Stimulated activated CD8-positive, alpha-beta memory T cell treated with anti-CD3 and anti-CD28 coated beads, Interleukin-15, amount 100 ng/mL, for 4 hours (primary cell): ENCODE data around the gene FAM131C.
"Not testable (repeated sequence)": the region's sequence is repeated elsewhere in the genome, so short reads cannot be mapped to it uniquely, and the experiment has no call there.

Experiments used
- DNase-seq, 2 donors: peaks; one replicate each; pipeline ENCODE4 v3.0.0-alpha.2; 2020; ENCODE audit warnings: low read depth in 2 of 2

Gene FAM131C

DNA sequence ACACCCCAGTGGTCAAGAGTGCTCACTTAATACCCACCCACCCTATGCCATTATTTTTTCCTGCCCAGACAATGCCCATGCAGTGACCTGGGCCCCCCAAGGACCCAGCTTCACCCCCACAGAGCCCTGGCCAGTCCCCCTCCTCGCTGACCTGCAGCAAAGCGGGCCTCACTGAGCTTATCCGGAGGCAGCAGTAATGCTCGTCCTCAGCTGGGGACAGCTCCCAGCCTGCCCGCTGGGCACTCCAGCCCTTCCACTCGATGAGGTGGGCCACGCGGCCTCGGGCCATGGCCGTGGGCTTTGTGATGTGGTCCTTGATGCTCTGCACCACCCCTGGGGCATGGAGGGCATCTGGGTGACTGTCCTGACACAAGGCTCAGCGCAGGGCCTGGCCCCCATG, 37.0 kb downstream of the FAM131C start:
- DNase-seq, result not testable (repeated sequence)

DNA sequence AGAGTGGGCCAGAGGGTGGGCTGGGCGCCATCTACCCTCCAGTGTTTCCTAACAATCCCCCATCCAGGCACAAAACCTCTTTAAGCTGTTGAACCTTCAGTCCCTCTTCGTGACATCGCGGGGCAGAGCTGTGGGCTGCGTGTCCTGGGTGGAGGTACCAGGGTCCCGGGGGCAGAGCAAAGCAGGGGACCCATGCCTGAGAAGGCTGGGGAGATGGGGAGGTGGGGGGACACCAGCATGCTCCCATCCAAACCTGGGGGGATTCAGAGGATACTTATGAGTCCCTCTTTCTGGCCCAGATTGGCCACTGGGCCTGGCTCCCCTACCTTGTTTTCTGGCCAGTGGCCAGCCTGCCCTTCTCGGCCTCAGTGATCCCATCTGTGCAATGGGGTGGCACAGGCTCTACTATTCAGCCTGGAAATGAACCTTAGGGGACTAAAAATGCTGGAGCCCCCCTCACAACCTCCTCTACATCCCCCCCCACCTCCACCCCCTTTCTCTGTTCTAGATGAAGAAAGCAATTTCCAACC, 40.3 kb downstream of the FAM131C start:
- DNase-seq, result not testable (repeated sequence)

- no peak for DNase-seq
These were observed 40.9 kb downstream of the FAM131C start for GRCh38 chr1:16032388-16033102.

- DNase-seq, result no peak
These were observed 41.9 kb downstream of the FAM131C start for GRCh38 chr1:16031551-16031950.

GRCh38 chr1:16029288-16029687, 44.2 kb downstream of the FAM131C start:
- DNase-seq, result no peak

- DNase-seq, result not testable (repeated sequence)
These were observed 44.5 kb downstream of the FAM131C start for GRCh38 chr1:16029003-16029268.

- DNase-seq, result no peak
These were observed 45.0 kb downstream of the FAM131C start for GRCh38 chr1:16028237-16029002.

DNA sequence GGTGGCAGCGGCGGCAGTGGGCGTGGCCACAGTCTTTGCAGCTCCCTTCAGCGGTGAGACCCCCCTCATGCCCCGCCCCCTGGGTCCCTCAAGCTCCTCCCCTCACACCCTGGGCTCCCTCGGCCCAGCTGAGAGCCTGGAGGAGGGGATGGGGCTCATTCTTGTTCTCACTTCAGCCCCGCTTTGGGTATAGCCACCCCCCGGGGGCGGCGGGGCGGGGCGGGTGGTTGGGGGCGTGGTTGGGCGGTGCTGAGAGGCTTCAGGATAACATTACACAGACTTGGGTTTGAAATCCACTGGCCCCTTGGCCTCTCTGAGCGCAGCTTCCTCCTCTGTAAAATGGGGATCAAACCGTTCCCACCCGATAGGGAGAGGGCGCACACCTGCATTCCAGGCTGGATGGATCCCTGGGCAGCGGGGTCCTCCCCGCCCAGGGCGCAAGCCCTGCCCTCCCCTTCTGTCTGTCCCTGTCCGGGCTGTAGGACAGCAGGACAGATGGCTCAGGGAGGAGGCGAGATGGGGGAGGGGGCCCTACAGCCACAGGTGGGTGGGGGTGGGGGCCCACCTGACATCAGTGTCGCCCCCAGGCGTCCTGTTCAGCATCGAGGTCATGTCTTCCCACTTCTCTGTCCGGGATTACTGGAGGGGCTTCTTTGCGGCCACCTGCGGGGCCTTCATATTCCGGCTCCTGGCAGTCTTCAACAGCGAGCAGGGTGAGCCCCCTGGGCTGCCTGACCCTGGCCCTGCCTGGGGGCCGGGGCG, 46.5 kb downstream of the FAM131C start:
- no peak for DNase-seq

DNA sequence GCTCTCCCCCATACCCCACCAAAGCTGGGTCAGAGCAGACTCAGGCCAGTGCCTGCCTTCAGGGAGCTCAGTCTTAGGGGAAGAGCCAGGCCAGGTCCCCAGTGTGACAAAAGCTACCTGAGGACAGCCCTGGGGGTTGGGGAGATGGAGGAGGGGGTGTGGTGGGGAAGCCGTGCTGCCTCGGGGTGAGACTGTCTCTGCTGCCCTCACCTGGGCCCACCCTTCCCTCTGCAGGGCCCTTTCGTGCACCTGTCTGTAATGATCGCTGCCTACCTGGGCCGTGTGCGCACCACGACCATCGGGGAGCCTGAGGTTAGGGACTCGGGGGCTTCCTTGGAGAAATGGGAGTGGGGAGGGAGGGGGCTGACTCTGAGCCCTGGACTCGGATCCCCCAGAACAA, 47.1 kb downstream of the FAM131C start:
- not testable (repeated sequence) for DNase-seq

DNA sequence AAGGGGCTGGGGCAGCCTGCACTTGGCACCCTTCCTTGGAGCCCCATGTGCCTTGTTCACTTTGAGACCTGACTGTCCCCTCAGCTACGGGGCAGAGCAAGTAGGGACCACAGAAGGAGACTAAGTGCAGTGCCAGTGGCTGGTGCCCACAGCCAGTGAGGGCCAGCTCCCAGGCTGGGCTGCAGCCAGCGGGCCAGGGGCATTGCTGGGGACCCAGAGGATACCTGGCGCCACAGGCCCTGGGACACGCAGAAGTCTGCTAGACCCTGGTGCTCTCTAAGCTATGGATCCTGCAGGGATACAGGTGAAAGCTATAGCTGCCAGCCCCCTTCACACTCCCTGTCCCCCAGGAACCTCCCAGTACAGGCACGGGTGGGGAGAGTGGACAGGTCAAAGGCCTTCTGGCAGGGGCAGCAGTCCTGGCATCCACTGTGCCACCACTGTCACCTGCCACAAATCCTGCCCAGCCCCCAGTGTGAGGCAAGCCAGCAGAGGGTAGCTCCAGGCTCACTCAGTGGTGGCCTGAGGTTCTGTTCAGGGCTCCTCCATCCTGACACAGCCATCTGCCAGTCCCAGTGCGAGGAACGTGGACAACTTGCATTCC, 50.3 kb downstream of the FAM131C start:
- no peak for DNase-seq

- no peak for DNase-seq
These were observed 51.1 kb downstream of the FAM131C start for GRCh38 chr1:16022393-16022792.

DNA sequence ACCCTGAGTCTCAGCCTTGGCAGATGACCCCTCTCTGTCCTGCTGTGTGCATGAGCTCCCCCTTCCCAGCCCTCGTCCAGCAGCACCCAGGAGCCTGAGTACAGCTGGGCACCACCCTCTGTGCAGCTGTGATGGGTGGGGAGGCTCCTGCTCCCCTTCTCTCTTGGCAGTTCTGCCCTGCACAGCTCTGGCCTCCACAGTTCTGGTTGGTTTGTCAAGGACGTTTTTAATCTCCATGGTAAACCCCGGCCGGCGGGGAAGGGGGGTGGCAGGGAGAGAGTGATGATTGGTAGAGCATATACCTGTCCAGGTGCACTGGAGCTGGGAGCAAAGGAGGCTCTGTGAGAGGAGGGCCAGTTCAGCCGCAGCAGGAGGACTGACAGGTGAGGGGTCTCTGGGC, 51.8 kb downstream of the FAM131C start, which contains the start of gene CLCNKA:
CLCNKA (plus strand) TSS at position 356 of the 400 bp plus-strand sequence. CDS start 584 bp downstream, outside the sequence.
- no peak for DNase-seq

- not testable (repeated sequence) for DNase-seq
These were observed 52.6 kb downstream of the FAM131C start for GRCh38 chr1:16020878-16021277.

DNA sequence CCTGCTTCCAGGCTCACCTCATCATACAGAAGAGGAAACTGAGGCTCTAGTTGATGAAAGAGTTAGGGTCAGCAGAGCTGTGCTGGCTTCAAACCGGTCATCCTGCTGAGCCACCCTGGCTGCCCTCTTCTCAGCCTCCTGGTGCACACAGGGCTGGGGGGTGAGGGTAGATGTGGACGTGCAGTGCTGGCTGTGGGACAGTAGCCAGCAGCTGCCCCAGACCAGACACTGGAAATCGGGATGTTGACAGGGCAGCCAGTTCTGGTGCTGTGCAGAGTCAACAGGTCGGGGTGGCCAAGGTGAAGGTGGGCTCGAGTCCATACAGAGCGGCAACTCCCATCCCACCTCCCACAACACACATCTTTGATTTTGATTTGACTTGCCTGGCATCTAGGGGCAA, 53.1 kb downstream of the FAM131C start:
- DNase-seq, result no peak

DNA sequence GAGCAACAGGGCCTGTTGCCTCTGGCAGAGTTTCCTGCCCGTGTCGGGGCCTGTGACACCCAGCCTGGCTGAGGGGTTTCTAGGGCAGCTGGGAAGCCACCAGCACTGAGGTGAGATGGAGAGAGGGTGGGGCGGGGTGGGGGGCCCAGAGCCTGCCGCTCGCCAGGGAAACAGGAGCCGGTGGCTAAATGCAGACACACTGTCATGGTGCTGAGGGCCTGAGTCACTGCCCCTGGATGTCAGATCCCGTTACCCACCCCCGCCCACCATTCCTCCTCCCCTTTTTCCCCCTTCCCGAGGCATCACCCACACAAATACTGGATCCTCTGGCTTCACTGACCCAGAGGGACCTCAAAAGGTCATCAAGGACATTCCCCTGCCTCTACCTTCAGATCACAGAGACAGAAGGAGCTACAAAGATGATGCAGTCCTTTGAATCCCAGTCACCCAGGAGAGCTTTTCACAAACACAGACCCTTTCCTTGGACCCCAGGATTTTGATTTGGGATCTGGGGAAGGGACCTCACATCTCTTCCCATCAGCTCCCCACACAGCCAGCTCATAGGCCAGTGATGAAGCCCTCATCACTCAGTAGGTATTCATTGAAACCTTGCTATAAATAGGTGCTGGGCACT, 53.7 kb downstream of the FAM131C start:
- no peak for DNase-seq

DNA sequence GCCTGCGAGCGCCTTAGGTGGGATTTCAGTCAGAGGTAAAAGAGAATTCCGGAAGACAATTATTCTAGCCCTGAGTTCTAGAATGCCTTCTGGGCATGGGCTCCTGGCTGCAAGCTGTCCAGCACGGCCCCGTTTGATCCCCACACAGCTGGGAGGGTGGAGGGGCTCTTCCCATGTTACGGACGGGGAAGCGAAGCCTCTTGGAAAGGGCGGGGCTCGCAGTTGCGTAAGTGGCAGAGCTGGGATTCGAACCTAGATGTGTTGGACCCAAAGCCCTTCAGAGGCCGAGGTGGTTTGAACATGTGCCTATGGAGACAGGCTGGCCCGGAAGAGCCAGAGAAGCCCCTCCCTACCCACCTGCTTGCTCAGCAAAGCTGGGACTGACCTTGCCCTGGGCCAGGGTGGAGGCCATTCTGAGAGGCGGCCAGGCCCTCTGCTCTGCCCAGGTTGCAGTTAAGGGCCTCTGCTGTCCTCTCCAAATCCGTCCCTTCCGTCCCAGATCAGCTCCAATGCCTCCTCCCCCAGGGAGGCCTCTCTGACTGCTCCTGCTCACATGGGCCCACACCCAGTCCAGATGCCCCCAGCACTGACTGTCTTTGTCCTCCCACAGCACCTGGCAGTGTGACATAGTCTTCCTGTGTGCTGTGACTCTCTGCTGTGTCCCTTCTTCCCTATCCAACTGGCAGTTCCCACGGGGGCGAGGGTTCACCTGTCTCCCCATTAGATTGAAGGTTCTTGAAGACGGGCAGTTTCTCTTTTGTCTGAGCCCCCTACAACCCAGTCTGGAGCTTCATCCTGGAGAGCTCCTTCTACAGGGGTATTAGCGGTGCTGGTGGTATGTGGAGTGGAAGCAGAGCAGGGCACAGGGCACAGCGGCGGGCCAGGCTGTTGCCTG, 54.5 kb downstream of the FAM131C start:
- no peak for DNase-seq

GRCh38 chr1:16018308-16018707, 55.1 kb downstream of the FAM131C start:
- no peak for DNase-seq

DNA sequence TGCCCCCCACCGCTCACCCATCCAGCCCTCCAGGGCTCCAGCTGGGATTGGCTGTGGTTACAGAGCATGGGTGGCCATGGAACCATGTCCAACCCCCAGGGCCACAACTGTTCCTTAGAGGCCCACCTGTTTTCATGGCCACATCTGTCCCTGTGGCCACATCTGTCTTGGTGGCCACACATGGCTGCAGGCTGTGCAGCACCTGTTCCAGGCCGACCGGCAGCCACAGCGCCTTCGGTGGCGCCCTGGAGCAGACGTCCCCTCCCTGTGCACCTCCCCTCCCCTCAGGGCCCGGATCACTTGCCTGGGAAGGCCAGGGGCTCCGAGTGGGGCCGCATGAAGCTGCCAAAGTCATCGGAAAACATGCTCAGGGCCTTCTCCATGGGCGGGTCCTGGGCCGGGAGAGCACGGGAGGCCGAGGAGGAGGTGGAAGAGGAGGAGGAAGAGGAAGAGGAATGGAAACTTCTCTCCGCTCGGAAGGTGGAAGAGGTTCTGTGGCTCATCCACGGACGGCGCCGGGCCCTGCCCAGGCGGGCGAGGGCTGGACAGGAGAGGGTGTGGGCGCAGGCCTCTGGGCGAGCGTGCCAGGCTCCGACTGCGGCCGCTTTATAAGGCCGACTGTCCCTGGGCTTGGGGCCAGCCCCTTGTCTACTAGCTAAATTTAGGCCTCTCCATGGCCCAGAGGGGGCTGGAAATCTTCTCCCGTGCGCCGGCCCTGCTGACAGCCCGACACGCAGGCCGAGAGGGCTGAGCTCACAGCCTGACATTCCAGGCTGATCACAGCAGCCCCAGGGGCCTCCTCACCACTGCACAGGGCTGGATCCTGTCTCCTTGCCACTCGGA, 55.8 kb downstream of the FAM131C start, which contains the start of gene HSPB7:
HSPB7 (minus strand) TSS at position 583 of the 843 bp plus-strand sequence; CDS start at position 503, 80 bp downstream.
- no peak for DNase-seq

- no peak for DNase-seq
These were observed 56.4 kb downstream of the FAM131C start for GRCh38 chr1:16017076-16017460.
